ENCODE measurements around the gene CENPE.

CENPE gene

GRCh38 chr4:103074744-103075434 lies 123.3 kb downstream of the CENPE start:
- no peak for DNase-seq

- DNase-seq, result no peak
Observed at GRCh38 chr4:103073792-103074438, 124.2 kb downstream of the CENPE start.

- DNase-seq, result no peak
Observed at GRCh38 chr4:103067841-103068547, 130.1 kb downstream of the CENPE start.

GRCh38 chr4:103060453-103061148 lies 137.5 kb downstream of the CENPE start:
- DNase-seq, result no peak

Measured in activated effector memory CD4-positive, alpha-beta T cell treated with Interleukin-2 at 50 U/mL for 16 hours (primary cell).